HG02588 (cell line): ENCODE measurements around the gene ZNF337.
A peak's percentile ranks its signal among the peaks of the same experiment; 100 is the strongest.
"Not testable (repeated sequence)": the region's sequence is repeated elsewhere in the genome, so short reads cannot be mapped to it uniquely, and the experiment has no call there.

Experiments
- ATAC-seq: cut with Tn5 transposase; IDR thresholded peaks from one replicate; pipeline ENCODE4 v1.9.1; 2021; ENCODE audit warnings: mild to moderate bottlenecking, moderate library complexity; ENCODE audit not compliant: unreplicated experiment

The ZNF337 gene

DNA sequence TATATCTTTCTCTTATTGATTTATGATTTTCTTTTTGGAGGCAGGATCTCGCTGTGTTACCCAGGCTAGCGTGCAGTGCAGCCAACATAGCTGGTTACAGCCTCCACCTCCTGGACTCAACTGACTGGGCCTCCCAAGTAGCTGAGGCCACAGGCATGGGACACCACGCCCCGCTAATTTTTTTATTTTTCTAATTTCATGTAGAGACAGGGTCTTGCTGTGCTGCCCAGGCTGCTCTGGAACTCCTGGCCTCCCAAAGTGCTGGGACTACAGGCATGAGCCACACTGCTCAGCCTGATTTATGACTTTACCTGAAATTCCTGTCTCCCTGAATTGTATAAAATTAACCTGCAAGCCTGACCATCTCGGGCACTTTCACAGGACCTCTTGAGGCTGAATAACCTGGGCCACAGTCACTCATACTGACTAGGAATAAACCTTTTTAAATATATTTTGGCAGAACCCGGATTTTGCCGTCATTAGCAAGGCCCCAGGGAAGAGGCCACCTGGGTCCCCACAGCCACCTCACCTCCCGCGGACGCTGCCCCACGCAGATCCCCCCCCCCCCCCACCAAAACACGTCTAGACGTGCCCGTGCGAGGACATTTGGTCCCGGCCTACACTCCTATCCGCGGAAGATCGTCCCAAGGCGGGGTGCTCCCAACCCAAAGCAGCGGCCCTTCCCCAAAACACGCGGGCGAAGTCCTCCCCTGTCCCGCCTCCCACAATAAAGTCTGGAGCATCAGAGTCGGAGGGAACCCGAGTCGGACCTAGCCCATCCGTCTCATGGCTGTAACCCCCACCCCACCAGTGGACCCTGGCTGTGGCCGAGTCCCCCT, 902 bp downstream of the ZNF337 start:
- no peak for ATAC-seq

DNA sequence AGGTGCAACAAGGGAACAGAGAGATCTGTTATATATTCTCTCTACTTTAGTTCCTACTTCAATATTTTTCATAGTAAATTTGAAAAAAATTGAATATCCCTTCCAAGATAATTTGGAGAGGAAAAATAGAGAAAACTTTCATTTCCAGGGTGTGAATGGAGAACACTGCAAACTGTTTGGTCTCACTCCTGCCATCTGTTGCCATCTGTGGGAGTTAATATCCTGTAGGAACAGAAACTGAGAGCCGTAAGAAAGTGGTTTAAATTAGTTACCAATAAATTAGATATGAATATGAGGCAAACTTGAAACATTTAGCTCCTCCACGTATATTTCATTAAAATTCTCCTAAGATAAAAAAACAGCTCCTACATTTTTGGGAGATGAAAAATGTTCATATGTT, 4.2 kb downstream of the ZNF337 start:
- no peak for ATAC-seq

DNA sequence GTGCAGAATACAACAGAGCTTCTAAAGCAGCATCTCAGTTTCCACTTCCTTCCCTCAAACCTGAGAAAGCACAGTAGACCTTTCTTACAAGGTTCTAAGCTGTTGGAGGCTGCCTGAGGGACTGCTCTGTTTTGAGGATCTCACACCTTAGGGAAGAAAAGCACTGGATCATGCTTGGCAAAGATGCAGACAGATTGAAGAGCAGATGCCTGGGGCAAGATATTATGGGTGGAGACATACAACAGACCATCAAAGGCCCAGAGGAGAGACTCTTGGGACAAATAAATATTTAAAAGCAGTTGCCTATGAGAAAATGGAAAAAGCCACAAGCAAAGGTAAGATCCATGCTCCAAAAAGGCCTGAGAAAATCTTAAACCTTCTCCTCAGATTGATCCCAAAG, 6.2 kb downstream of the ZNF337 start:
- no peak for ATAC-seq

DNA sequence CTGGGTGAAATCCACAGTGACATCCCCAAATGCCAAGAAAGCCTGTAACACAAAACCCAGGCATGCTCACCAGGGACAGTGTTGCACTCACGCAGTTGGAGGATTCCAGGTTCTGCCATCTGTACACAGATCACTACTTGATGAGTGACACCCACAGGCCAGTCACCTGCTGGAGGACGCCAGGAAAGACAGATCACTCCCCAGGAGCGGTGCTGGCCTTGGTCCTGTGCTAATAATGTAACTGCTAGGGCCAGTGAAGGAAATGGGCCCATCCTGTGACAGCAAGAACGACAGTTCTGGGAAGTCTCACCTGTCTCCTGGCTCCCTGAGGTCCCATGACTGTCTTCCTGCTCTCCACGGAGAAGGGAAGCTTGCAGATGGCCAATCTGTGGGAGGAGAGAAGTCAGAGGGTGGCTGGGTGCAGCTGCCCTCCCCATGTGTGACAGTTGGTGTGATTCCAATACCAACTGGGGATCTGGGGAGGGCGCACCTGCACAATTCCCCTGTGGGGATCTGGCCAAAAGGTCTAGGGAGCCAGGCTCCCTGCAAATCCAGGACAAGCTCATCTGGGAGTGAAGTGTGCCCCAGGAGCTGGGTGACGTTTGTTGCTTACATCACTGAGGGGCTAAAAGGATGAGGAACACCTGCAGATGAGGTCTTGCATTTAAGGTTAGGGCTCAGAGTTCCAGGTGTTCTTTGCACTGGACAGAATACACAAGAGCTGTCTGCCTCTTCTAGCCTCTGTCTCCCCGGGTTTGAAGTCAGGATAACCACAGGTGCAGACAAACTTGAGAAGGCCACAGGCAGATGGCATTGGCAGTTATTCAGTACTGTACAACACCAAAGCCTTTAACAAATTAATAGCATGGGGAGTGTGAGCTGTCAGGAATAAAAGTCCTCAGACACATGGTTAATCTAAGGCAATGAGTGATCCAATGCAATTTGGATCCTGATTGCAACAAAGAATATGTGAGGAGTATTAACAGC, 10.3 kb downstream of the ZNF337 start:
- ATAC-seq: peak; percentile 20

DNA sequence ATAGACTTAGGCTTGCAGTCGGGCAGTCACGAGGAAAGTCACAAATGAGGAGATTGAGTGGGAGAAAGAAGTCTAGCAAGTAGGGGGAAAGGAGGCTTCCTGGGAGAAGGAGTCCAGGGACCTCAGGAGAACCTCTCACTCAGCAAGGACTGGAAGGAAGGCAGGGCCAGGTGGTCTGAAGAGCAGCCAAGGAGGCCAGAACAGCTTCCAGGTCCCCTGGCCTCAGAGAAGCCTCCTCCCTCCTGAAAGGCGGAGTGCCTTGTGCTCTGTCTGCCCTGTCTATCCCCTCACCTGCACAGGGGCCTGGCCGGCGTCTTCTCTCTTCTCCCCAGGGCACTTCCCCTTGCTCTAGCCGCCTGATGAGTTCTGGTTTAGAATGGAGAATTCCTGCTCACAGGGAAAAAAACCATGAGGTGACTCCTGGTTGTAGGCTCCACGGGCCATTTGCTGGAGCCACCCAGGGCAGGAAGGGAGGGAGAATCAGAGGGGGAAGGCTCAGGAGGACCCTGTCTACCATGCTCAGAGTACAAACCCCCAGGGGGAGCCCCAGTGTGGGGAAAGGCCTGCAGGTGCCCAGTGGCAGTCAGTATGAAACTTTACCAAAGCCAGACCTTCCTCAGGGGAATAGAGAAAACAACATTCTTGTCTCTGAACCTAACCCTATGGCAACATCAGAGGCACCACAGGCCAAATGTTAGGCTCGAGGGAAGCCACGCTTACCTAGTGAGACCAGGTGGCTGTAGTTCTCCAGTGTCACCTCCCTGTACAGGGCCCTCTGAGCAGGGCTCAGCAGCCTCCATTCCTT, 11.2 kb downstream of the ZNF337 start:
- ATAC-seq: peak; percentile 97

DNA sequence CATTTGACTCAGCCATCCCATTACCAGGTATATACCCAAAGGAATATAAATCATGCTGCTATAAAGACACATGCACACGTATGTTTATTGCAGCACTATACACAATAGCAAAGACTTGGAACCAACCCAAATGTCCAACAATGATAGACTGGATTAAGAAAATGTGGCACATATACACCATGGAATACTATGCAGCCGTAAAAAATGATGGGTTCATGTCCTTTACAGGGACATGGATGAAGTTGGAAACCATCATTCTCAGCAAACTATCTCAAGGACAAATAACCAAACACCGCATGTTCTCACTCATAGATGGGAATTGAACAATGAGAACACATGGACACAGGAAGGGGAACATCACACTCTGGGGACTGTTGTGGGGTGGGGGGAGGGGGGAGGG, 12.8 kb downstream of the ZNF337 start:
- not testable (repeated sequence) for ATAC-seq

DNA sequence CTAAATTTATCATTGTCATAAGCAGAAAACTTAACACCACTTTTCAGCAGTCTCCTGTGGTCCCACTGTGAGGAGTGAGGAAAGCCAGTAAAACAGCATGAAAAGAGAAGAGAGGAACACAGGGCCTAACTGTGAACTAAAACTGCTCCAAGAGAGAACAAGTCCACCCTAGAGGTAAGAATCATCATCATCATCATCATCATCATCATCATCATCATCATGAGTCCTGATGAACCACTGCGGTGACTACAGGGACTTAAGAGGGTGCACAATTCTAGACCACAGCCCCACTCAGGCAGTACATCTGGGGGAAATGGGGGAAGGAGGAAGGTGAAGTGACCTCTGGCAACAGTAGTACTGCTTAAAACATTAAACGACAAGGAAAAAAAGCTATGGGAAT, 13.6 kb downstream of the ZNF337 start:
- no peak for ATAC-seq

DNA sequence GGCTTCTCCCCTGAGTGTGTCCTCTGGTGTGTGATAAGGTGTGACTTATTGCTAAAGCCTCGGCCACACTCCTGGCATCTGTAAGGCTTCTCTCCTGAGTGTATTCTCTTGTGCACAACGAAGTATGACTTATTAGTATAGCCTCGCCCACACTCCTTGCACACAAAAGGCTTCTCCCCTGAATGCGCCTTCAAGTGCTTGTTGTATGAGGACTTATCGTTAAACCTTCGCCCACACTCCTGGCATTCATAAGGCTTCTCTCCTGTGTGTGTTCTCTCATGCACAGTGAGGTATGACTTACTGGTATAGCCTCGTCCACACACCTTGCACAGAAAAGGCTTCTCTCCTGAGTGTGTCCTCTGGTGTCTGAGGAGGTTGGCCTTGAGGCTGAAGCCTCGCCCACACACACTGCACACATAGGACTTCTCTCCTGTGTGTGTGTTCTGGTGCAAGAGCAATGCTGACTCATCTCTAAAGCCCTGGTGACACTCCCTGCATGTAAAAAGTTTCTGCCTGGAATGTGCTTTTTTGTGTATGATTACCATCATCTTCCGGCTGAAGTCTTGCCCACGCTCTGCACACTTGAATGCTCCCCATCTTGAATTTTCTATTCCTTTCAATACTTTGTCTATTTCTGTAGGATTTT, 20.4 kb downstream of the ZNF337 start:
- no peak for ATAC-seq

DNA sequence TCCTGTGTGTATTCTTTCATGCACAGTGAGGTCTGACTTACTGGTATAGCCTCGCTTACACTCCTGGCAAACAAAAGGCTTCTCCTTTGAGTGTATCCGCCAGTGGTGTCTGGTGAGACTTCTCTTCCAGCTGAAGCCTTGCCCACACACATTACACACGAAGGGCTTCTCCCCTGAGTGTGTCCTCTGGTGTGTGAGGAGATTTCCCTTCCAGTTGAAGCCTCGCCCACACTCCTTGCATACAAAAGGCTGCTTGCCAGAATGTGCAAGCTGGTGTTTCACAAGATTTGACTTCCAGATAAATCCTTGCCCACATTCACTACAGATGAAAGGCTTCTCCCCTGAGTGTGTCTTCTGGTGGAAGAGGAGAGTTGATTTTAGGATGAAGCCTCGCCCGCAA, 21.5 kb downstream of the ZNF337 start:
- no peak for ATAC-seq

DNA sequence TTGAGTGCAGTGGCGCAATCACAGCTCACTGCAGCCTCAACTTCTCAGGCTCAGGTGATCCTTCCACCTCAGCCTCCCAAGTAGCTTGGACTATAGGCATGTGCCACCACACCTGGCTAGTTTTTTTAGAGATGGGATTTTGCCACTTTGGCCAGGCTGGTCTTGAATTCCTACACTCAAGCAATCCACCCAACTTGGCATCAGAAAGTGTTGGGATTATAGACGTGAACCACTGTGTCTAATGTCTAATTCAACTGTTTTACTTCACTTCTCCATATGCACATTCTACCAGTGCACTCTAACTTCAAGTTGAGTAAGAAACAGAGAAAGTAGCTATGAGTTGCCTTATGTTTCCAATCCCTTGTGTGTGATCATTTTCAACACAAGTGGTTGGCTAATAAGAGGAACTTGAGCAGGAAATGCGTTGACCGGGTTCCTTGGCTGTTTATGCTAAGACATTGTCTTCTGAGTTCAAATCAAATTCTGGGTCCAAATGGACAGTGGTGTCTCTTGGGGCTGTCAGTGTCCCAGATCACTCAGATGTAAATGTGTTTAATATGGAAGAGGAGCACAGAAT, 23.9 kb downstream of the ZNF337 start:
- ATAC-seq: no peak

DNA sequence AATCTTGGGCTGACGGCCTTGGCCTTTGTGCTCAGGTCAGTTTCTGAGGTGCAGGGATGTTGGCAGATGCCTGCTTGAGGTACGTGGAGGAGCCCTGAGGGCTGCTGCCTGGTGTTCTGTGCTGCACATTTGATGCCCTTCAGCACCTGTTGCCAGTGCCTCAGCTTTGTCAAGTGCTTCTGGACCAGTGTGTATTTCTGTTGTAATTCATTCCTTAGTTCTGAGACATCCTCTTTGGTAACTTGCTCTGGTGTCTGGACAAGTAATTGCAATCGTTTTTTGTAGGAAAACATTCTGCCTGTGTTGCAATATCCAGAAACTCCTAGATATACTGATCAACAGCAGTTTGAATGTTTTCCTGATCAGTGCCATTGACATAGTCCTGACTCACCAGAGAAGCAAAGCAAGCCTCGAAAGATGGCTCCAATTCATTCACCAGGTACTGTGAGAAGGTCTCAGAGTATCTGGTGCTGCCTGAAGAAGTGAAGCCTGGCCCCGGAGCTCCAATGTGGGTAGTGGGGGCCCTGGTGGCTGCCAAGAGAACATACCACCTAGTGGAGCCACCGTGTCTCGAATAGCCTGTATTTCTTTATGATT, 26.7 kb downstream of the ZNF337 start:
- no peak for ATAC-seq

DNA sequence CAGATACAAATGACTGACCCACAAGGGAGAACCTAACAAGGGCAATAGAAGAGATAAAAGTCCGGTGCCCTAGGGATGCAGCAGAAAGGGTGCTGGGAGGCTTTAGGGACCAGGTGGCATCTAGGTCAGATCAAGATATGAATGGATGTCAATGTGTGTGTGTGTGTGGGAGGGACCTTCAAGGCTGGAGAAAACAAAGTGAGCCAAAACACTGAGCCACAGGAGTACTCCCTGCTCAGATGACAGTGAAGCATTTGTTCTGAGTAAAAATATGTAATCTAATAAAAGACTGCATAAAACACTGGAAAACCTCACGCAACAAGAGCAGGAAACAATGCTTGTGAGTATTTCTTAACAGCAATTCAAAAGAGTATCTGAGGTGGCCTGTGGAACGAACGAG, 28.2 kb downstream of the ZNF337 start:
- no peak for ATAC-seq

DNA sequence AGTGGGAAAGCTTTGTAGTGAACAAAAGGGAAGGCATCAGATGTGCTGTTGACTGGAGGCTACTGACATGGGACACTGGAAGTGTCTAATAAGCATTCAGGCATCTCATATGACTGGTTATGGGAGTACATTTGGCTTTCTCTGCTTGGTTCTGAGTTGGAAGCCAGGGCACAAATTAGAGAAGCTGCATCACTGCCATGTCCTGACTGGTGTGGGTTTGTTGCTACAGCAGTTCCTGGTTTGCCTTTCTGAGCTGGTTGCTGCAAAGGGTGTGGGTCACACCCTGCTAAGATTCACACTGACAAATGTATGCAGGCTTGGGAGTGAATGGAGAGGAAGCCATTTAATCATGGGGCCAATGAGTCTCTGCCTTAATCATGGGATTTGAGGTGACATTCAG, 36.7 kb downstream of the ZNF337 start:
- no peak for ATAC-seq

DNA sequence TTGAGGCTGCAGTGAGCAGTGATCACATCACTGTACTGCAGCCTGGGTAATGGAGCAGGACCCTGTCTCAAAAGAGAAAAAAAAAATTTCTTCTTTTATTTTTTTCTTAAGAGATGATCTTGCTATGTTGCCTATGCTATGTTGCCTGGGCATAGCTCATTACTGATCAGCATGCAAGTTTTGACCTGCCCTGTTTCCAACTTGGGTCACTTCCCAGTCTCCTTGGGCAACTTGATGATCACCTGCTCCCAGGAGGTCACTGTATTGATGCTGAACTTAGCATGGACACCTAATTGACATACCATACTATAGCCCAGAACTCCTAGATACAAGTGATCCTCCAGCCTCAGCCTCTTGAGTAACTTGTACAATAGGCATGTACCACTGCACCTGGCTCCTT, 42.2 kb downstream of the ZNF337 start:
- ATAC-seq: no peak

DNA sequence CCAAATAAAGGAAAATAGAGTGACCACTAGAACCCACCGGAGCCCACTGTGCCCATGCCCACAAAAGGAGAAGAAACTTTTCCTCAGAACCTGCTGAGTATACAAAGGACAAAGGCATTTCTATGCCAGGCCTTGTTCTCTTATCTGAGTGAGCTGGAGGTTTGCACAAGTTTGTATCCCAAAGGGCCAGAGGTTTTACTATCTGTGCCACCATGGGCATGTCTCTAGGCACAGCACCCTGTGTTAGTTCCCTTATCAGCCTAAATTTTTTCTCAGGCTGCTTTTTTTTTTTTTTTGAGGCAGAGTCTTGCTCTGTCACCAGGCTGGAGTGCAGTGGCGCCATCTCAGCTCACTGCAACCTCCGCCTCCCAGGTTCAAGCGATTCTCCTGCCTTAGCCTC, 43.8 kb downstream of the ZNF337 start:
- ATAC-seq: not testable (repeated sequence)

DNA sequence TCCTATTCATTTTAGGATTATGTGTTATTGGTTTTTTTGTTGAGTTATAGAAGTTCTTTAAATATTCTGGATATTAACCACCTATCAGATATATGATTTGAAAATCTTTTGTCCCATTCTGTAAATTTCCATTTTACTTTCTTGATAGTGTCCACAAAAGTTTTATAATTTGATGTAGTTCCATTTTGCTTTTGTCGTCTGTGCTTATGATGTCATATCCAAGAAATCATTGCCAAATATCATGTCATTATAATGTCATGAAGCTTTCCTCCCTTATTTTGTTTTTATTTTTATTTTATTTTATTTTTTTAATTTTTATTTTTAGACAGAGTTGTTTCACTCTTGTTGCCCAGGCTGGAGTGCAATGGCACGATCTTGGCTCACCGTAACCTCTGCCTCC, 51.8 kb downstream of the ZNF337 start:
- ATAC-seq: no peak

DNA sequence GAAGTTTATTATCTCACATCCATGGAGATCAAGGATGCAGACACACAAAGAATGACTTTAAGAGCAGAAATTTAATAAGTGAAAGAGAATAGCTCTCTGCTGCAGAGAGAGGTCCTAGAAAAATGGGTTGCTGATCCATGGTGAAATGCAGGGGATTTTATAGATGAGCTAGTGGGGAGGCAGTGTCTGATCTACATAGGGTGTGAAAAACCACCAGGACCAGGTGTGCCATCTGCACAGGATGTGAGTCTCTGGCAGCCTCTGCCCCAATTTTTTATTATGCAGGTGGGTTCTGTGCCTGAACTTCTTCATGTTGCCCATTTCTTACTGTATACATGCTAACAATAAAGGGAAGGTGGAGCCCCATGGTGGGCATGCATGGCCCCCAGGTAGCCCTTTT, 52.9 kb downstream of the ZNF337 start:
- no peak for ATAC-seq

DNA sequence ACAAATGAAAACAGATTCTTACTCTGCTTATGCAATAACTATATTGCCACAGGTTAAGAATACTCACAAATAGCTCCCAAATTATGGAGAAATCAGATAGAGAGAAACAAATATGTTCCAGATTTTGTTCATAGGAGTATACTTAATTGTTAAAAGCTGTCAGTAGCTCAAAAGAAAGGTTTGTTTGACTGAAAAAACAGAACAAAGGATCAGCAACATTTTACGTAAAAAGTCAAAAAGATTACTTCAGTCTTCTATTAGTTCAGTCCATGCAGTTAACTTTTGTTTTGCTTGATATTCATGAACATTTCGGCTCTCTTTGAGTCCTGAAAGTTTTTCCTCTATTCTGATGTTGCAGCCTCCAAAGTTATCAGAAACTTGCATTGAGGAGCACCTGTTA, 59.4 kb downstream of the ZNF337 start:
- ATAC-seq: no peak

DNA sequence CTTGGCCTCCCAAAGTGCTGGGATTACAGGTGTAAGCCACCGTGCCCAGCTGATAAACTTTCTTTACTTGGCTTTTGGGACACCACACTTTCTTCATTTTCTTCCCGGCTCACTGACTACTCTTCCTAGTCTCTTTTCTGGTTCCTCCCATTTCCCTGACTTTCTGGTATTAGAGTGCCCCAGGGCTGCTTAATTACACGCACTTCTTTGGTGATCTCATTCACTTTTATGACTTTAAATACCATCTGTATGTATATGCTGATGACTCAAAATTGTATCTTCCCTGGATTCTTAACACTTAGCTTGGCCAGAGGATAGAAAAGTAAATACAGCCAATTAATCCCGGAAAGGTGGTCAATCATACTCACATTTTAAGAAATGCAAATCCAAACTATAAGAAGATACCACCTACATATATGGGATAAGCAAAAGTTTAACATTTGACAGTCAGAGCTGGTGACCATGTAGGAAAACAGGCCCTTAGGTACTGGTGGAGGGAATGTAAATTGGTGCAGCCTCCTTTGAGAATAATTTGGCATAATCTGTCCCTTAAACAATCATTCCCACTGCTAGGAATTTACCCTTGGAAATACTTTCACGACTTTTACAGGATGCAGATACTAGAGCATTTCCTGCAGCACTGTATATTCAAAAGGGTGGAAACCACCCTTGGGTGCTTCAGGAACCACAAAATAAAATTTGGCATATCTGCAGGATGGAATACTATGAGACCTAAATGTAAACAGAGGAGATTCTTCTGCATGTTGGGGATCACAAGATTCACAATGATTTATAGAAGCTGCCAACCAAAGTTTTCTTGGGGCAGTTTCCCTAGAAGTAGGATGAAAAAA, 63.5 kb downstream of the ZNF337 start:
- ATAC-seq: no peak
